HG02678 (cell line): ENCODE data around the gene IL36B.
"Not testable (repeated sequence)": the region's sequence is repeated elsewhere in the genome, so short reads cannot be mapped to it uniquely, and the experiment has no call there.

ENCODE experiments used
- ATAC-seq: cut with Tn5 transposase; IDR thresholded peaks from one replicate; pipeline ENCODE4 v1.9.1; 2021; ENCODE audit warnings: mild to moderate bottlenecking, moderate library complexity; ENCODE audit not compliant: unreplicated experiment

Gene IL36B

GRCh38 chr2:113052396-113052917 is at the start of gene IL36B:
IL36B (minus strand) TSS chr2:113052867.
- ATAC-seq, result no peak

GRCh38 chr2:113102133-113102532 is 49.5 kb upstream of the IL36B start:
- no peak for ATAC-seq

GRCh38 chr2:113098532-113098931 is 45.9 kb upstream of the IL36B start:
- ATAC-seq, result no peak

- no peak for ATAC-seq
Measured at GRCh38 chr2:113098041-113098440, 45.4 kb upstream of the IL36B start.

GRCh38 chr2:113096842-113097618 is 44.4 kb upstream of the IL36B start:
- ATAC-seq, result not testable (repeated sequence)

GRCh38 chr2:113096306-113096705 is 43.6 kb upstream of the IL36B start:
- not testable (repeated sequence) for ATAC-seq

- no peak for ATAC-seq
Measured at GRCh38 chr2:113093613-113093977, 40.9 kb upstream of the IL36B start.

- no peak for ATAC-seq
Measured at GRCh38 chr2:113092864-113093612, 40.4 kb upstream of the IL36B start.

- ATAC-seq, result no peak
Measured at GRCh38 chr2:113091231-113091896, 38.7 kb upstream of the IL36B start.

- ATAC-seq, result no peak
Measured at GRCh38 chr2:113089916-113090315, 37.2 kb upstream of the IL36B start.

GRCh38 chr2:113088213-113088992 is 35.7 kb upstream of the IL36B start:
- no peak for ATAC-seq

- no peak for ATAC-seq
Measured at GRCh38 chr2:113085542-113085941, 32.9 kb upstream of the IL36B start.

- ATAC-seq, result no peak
Measured at GRCh38 chr2:113084249-113085000, 31.8 kb upstream of the IL36B start.

GRCh38 chr2:113083296-113083695 is 30.6 kb upstream of the IL36B start:
- no peak for ATAC-seq

- no peak for ATAC-seq
Measured at GRCh38 chr2:113081488-113082210, 29.0 kb upstream of the IL36B start.

- no peak for ATAC-seq
Measured at GRCh38 chr2:113080134-113080533, 27.5 kb upstream of the IL36B start.

- no peak for ATAC-seq
Measured at GRCh38 chr2:113079131-113079530, 26.5 kb upstream of the IL36B start.

GRCh38 chr2:113078350-113078839 is 25.7 kb upstream of the IL36B start:
- no peak for ATAC-seq

- no peak for ATAC-seq
Measured at GRCh38 chr2:113077921-113078320, 25.3 kb upstream of the IL36B start.
